NCI-H1694 treated with DMSO at 0.1 percent for 48 hours (cell line): ENCODE results near the gene CST4.
"Not testable (repeated sequence)": the region's sequence is repeated elsewhere in the genome, so short reads cannot be mapped to it uniquely, and the experiment has no call there.

Source experiments
- DNase-seq: peaks from one replicate; lab custom pipeline; 2025; lab: John Stamatoyannopoulos, UW

The CST4 gene

DNA sequence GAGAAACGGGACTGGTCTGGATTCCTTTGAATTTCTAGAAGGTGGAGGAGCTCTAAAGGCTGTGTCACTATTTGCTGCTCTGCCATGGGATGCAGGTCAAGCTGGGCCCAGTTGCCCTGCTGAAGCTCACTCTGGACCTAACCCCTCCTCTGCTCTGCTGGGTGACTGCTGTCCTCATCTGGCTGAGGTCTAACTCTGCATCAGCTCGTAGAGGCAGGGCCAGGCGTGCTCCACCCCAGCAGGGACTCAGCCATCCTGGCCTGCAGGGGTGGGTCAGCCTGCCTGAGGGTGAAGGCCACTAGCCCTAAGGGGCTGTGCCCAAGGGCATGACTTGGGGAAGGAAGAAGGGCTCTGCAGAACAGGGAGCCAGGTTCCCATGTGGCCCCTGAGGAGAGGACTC, 852 bp downstream of the CST4 start:
- DNase-seq: no peak

DNA sequence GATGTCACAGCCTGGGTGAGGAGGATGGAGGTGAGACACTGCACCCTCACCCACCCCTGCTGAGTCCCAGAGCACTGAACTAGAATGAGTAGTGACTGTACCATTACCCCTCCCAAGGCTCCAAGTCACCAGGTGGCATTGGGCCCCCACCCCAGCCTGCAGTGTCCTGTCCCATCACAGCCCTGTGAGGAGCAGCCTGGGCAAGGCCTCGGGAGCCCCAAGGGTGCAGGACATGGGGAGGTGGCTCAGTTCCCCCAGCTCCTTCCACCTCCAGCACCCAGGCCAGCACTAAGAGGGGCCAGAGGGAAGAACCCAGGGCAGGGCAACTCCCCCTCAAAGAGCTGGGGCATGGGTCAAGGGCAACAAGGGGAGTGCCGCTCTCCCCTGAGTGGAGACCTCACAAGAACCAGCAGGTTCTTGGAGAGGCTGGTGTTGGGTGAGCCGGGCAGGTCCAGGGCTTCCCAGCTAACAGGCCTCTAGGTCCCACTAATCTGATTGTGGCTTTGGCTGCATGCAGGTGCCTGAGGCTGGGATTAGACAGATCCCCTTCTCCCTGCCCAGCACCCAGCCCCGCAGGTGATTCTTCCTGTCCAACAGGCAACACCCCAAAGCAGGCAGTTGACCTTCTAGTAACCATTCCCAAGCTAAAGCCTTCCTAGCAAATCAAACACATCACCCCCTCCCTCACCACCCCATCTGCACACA, 2.6 kb downstream of the CST4 start:
- no peak for DNase-seq

DNA sequence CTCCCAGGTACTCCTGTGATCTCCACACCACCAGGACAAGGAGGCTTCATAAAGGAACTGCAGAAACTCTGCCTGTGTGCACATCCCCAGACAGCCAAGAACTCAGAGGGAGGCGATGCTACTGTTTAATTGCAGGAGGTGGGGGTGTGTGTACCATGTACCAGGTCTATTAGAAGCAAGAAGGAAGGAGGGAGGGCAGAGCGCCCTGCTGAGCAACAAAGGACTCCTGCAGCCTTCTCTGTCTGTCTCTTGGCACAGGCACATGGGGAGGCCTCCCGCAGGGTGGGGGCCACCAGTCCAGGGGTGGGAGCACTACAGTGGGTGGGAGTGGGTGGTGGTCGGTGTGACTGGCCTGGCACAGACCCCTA, 3.3 kb downstream of the CST4 start:
- DNase-seq: not testable (repeated sequence)

DNA sequence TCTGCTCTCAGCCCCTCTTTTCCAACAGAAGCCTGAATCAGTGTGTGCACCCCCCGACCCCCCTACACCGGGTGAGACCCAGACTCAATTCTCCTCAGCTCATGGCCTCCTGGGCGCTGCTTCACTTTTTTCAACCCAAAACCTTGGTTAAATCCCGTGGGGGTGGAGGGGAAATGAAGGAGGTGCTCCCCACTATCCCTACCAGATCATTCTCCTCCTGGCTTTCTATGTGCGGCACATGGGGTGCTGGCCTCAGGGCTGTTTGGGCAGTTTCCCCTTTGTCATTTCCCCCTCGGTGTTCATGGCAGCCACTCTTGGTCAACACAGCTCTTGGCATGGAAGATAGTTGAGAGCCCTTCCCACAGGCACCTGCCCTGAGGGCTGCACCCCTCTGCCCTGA, 4.6 kb downstream of the CST4 start:
- no peak for DNase-seq

DNA sequence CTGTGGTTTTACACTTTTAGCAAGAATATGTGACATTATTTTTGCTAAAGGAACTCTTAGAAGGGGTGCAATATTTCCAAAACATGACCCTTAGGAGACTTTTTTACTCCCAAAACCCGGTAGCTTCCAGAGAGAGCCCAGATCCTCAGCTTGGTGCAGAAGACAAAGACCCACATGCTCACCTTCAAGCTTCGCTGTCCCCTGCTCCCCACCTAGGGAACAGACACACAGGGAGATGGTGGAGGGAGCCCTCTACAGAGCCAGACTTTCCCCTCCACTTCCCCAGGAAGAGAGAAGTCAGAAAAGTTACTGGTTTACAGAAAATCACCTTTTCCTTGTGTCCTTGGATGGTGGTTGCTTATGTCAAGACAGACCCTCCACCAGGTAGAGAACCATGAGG, 5.0 kb downstream of the CST4 start:
- no peak for DNase-seq

DNA sequence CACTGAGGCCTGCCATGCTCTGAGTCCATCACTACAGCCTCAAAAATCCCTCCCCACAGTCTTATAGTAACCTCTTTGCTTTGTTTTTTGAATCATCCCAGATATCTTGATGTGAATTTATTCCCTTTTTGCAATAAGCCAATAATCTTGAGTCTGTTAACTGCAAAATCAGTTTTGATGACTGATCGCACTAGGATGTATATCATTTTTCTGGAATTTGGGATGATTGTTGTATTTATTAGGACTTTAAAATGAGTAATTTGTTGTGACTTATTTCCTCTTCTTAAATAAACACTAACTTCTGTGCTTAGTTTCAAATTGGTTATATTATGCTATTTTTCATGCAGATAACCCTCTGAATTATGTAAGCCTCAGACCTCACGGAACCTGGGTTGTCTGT, 5.6 kb downstream of the CST4 start:
- DNase-seq: no peak

DNA sequence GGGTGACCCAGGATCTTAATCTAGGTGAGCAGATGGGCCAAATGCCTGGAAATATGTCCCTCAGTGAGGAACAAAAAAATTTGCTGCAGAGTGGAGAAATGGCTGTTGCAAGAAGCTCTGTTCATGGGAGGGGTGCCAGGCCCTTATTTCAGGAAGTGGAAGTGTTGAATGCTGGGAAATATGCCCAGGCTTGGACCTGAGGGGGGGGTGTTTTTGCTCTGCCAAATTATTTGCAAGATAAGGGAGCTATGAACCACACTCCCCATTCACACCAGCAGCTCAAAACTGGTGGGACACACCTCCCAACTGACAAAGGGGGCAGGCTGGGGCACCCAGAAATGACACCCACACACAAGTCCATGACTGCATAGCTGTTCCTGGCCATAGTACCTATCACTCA, 8.7 kb downstream of the CST4 start:
- DNase-seq: no peak

DNA sequence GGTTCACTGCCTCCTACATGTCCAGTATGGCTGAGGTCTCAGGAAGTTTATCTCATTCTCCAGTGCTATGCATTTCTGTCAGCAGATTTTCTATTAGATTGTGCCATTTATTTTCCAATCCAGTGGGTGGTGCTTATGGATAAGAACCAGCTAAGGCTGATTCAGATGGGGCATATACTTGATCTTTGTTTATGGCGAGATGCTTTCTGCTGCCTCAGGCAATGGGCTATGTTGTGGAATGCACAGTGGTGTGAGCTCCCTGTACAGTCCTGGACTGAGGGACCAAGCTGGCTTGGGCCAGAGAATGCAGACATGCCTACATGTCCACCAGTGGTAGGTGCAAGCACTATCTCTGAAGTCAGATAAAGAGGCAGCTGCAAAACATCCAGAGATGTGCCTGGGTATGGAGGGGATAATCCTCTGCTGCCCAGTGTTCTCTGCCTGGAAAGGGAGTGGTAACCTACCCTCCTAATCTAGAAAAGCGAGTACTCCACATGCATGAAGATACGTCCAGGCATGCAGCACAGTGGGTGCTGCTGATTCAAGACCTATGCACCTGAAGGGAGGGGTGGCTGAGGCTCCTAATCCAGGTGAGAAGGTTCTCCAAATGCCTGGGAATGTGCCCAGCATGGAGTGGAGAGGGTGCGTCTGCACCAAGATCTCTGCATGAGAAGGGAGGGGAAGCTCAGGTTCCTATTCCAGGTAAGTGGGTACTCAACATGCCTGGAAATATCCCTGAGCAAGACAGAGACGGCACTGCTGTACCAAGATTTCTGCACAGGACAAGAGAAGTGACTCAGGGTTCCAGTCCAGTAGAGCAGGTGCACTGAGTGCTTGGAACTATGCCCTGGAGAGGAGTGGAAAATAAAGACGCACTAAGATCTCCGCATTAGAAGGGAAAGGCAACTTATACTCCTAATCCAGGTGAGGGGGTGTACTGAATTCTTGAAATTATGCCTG, 9.4 kb downstream of the CST4 start:
- DNase-seq: no peak

DNA sequence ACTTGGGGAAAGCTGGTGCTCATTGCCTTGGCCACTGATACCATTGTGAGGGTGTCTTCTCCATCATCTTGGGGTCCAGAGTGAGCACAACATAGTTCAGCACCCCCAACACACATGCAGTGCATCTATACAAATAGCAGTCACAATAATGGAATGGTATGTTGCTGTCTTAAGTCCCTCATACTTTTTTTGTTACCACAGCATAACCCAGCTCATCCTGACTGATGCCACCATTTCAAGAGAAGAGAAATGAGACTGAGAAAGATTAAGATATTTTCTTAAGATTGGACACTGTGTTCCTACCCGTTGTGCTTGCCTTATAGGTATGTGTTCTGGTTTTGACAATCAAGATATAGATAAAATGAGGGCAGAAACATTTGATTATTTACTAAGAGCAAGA, 15.6 kb downstream of the CST4 start:
- DNase-seq: no peak

DNA sequence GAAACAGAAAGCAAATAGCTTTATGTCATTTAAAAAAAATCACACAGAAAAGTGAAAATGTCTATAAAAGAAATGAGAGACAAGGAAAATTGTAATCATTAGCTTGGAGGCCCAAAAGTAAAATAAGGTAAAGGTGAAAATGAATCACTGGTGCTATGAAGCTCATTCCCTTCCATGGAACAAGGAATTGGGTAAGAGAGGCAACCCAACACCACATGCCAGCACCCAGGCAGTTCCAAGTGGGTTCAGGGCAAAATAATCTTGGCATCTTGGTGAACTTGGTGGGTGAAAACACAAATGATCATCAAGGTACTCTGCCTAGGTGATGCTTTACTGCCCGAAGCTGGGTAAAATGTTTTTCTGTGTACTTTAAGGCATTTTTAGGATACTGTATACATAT, 16.7 kb downstream of the CST4 start:
- DNase-seq: no peak

DNA sequence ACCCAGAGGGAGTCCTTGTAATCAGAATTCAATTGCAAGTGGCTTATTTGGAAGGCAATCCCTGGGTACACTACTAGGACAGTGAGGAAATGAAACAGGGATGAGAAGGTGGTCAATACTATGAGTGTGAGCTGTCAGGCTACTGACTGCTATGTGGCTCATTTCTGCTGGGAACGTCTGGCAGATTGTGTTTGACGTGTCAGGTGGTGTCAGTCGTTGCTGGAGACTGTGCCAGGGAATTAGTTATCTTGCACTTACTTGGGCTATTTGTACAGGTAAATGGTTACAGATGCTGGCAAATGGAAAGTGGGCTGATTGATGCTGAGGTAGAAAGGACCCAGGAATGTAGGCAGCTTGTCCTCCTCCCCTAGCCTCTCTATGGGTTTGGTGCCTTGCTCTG, 17.4 kb downstream of the CST4 start:
- DNase-seq: no peak

DNA sequence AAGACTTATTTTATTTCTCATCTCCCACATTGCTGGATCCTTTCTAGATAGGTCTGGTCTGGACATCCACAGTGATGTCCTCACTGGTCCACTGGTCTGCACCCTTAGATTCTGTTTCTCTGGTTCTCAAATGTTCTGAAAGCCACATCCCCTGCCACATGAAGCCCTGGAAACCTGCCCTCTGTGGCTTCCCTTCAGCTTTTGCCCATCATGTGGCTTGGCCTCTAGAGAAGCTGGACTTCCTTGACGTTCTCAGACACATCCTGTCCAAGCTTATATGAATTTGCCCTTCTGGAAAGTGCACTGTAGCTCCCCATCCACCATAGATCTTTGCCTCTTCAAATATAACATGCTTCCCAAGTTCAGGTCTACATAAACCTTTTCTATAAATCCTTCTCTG, 18.5 kb downstream of the CST4 start:
- no peak for DNase-seq

DNA sequence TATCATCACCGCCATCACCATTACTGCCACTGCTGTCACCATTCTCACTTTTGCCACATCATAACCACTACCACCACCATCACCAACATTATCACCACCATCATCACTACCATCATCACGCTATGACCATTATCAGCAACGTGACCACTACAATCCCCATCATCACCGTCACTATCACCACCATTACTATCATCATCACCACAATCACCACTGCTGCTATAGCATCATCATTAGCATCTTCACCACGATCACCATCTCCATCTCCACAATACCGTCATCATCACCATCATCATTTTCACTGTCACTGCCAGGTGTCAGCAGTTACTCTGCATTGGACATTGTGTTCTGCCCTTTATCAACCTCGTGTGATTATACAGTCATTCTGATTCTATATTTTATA, 19.0 kb downstream of the CST4 start:
- no peak for DNase-seq

DNA sequence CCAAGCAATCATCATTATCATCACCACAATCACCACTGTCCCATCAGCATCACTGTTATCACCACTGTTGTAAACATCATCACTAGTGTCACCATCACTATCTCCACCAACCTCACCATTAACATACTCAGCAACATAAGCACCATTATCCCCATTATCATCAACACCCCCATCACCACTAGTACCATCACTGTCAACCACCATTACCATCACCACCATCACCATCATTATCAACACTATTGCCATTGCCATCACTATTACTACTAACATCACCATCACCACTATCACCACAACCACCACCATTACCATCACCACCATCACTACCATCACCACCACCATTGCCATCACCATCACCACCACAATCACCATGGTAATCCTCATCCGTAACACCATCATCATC, 19.5 kb downstream of the CST4 start:
- DNase-seq: no peak

DNA sequence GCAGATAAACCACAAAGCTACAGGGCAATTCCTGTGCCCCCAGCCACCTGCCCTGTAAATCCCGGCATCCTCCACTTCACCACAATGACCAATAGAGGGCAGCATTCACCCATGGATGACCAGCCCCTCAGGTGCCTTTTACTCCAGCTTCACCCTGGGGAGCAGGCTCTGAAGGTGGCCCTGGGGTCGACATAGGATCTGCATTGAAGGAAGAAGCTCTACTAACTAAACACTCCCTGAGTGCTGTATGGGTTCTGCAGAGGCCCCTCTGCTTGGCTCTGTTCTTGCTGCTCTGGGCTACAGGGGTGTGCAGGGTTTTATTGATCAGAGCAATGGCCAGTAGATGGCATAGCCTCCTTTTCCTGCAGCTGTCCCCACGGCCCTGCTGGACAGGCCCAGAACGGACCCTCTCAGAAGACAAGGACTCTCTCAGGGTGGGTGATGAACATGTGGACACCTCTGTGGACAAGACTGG, 20.3 kb downstream of the CST4 start:
- DNase-seq: peak; percentile 39

DNA sequence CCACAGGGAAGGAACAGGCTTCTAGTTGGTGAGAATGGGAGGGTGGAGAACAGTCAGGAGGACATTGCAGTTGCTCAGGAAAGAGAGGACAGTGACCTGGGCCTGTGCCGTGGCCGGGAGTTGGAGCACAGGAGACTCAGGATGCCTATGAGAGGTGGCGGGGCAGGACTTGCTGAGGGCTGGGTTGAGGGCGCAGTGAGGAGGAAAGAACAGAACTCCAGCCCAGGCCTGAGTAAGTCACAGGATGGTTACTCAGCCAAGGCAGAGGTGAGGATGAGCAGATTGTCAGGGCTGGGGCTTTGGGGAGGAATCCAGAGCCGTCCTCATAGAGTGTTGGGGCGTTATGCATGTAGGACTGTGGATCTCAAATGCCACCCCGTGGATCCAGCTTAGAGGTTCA, 21.2 kb downstream of the CST4 start:
- no peak for DNase-seq

DNA sequence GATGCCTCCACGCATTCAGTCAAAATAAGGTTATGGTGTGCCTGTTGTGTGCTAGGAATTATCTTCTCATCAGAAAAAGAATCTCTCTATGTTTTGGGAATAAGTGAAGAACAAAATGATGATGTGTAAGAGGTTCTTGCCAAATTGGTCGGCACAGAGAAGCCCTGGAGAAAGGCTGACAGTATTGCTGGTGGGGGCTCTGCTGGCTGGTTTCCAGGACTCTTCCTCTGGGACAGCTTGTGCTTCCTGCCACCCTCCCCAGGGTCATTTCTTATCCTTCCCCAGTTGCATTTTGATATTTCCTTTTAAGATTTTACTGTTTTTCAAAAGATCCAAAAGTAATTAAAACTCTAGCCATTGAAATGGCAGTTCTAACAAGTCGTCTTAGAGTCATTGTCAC, 22.1 kb downstream of the CST4 start:
- DNase-seq: no peak

DNA sequence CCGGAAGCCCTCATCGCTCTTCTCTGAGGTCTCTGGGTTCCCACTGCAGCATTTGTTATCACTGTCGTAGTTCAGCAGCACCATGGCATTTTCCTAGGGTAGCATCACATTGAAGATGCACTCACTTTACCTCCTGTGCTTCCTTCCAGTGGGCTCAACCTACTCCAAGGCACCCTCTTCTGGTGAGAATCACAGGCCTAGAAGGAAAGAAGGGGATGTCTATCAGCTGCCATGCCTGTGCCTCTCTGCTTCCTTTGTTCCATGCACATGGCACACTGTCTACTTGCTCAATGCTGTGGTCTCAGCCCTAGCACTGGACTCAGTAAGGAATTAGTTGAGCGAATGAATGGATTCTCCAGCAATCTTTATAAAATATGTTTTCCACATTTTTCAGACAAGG, 22.6 kb downstream of the CST4 start:
- peak; percentile 3 for DNase-seq

DNA sequence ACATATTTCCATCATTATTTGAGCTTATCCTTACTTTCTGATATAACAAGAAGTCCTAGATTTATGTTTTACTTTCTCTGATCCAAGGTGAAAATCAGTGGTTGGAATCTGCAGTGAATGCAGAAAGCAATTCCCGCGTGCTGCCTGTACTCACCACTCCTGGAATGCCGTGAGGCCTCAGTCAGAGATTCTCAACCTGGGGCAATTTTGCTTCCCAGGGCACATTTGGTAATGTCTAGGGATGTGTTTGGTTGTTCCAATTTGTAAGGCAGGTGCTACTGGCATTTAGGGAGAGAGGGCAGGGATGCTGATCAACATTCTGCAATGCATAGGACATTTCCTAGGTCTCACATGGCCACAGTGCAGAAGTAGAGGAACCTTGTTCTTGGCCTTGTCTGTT, 23.9 kb downstream of the CST4 start:
- DNase-seq: no peak

DNA sequence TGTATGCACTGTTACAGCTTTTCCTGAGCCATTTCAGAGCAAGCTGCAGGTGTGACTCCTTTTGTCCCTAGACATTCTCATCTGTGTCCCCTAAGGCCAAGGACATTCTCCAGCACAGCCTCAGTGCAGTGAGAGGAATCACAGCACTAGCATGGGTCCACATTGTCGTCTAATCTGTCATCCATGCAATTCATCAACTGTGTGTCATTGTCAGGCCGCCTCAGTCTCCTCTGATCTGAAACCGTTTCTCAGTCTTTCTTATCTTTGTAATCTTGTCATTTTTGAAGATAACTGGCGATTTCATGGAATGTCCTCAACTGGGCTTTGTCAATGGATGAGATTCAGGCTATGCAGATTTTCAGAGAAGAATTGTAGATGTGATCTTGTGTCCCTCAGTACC, 24.8 kb downstream of the CST4 start:
- DNase-seq: not testable (repeated sequence)

DNA sequence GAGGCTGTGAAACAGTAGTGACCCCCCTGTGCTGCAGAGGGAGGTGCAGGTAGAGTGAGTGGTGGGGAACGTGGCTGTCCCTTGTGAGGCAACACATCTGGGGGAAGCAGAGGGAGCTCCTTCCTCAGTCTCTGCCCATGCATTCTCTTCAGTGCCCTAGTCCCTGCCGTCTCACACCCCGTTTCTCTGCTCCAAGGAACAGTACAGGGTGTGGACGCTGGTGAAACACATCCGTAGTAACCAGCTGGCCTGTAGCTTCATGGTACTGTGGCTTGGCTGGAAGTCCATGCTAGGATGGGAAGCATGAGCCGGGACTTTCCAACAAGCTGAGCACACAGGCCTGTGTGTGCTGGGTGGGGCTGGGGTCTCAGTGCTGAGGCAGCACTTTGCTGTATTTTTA, 25.7 kb downstream of the CST4 start:
- no peak for DNase-seq

DNA sequence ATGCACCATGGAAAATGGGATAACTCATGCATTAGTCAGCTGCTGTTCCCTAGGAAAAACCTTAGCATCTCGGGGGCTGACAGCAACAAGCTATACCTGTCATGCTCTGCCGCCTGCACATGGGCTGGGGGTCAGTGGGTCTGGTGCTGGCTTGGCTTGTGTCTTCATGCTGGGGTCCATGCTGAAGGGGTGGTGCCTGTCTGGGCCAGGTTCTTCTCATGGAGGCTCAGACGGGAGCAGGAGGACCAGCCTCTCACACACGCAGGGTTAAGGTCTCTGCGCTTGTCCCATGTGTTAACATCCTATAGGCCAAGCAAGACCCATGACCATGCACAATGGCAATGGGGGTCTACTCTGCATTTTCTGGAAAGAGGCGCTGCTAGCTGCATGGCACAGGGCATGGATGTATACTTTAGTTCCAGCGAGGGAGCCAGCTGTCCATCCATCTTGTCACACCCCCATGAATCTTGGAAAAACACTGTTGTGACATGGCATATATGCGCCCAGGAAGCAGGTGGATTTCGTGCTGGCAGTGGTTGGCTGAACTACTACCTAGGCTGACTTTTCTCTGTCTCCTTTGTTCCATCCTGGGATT, 26.5 kb downstream of the CST4 start:
- no peak for DNase-seq

DNA sequence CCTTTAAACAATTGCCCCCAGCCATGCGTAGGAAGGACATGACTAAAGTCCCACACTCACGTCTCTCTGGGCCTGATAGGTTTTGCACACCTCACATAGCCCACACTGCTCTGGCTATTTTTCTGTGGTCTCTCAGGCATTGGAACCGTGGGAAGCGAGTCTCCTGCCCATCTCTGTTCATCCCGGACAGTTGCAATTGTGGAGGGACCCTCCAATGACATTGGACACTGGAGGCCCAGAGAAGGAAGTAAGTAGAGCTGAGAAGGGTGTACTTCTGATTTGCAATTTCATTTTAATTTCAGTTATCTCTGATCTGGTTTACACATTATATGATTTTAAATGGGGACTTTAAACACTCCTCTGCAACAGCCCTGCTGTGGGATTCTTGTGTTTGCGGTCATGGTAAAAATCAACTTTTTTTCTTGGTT, 27.8 kb downstream of the CST4 start:
- DNase-seq: no peak
